Measurements from ENCODE around the gene KIF19.
"Not testable (repeated sequence)": the region's sequence is repeated elsewhere in the genome, so short reads cannot be mapped to it uniquely, and the experiment has no call there.

The KIF19 gene

GRCh38 chr17:74391771-74392170 lies 65.7 kb downstream of the KIF19 start:
- no peak for DNase-seq

- no peak for DNase-seq
These were observed 66.8 kb downstream of the KIF19 start for GRCh38 chr17:74392848-74393247.

GRCh38 chr17:74393346-74393942 lies 67.4 kb downstream of the KIF19 start:
- no peak for DNase-seq

- no peak for DNase-seq
These were observed 68.4 kb downstream of the KIF19 start for GRCh38 chr17:74394275-74394950.

- no peak for DNase-seq
These were observed 69.0 kb downstream of the KIF19 start for GRCh38 chr17:74394977-74395376.

- DNase-seq = no peak
These were observed 70.5 kb downstream of the KIF19 start for GRCh38 chr17:74396567-74396966.

- no peak for DNase-seq
These were observed 76.0 kb downstream of the KIF19 start for GRCh38 chr17:74402048-74402447.

GRCh38 chr17:74403512-74404137 lies 77.6 kb downstream of the KIF19 start:
- no peak for DNase-seq

- no peak for DNase-seq
These were observed 78.2 kb downstream of the KIF19 start for GRCh38 chr17:74404218-74404617.

- no peak for DNase-seq
These were observed 78.8 kb downstream of the KIF19 start for GRCh38 chr17:74404789-74405188.

- not testable (repeated sequence) for DNase-seq
These were observed 79.3 kb downstream of the KIF19 start for GRCh38 chr17:74405311-74405710.

Data from NCI-H1105 (cell line).